K562 (cell line): ENCODE data around the gene TREM1. TPM values are rescaled to one million over a fixed set of nuclear protein-coding genes. Genes with fewer than 3 reads are reported as not detected.

Experiments
- ATAC-seq: fragments of 200-7000 bp; cut with Tn5 transposase; 3 replicates; pipeline ENCODE4 v1.9.1; 2020; ENCODE audit warnings: moderate library complexity
- BruUV-seq: library from RNA; stranded (reverse); fragments of 400-500 nt; replicated peaks from 2 replicates; lab custom pipeline; 2021; lab: Mats Ljungman, UMichigan
- CTCF ChIA-PET: fragments of 300-600 bp; formaldehyde crosslinking; extraction: SDS; loops from one replicate; lab custom pipeline; 2021; ENCODE audit warnings: low intra/inter-chr PET ratio; lab: Yijun Ruan, JAX
- POLR2A ChIA-PET: fragments of 300-600, 350-650 bp; sonication (Branson Sonifier 250); formaldehyde crosslinking; extraction: SDS; loops from one replicate; lab custom pipeline; 2021; ENCODE audit warnings: antibody characterized with exemption, inconsistent platforms; lab: Yijun Ruan, JAX
- DNase-seq, 4 experiments: peaks; one replicate each; pipeline versions ENCODE4 v3.0.0 to v3.0.0-alpha.2; 2011 to 2018; ENCODE audit warnings: low spot score in 3 of 4, mixed read lengths in 3 of 4; ENCODE audit errors: extremely low read depth in 1 of 4
- FAIRE-seq: peaks from 2 replicates; lab custom pipeline; 2011; peaks lifted over from hg19 to GRCh38; lab: Jason Lieb, UNC
- H2AFZ ChIP-seq: 2 replicates; pipeline ENCODE4 v1.6.0; 2011; ENCODE audit warnings: low read depth, low read length, control low read depth, inconsistent platforms
- H3K27ac ChIP-seq: fragments of 200-600 bp; 3 replicates; pipeline ENCODE4 v1.8.0; 2011; ENCODE audit warnings: low read depth, mild to moderate bottlenecking, control low read depth, inconsistent platforms, low read length, moderate library complexity, mixed read lengths; ENCODE audit errors: extremely low read depth
- H3K27me3 ChIP-seq, 2 experiments: fragments of 300-600 bp in 1 of 2; 2 replicates in 1 of 2; 3 replicates in 1 of 2; pipeline versions ENCODE4 v1.6.0 to v1.8.0; 2011; ENCODE audit warnings: inconsistent platforms in 2 of 2, low read length in 2 of 2, mild to moderate bottlenecking in 1 of 2, mixed read lengths in 1 of 2, moderate library complexity in 1 of 2; ENCODE audit not compliant: control insufficient read depth in 2 of 2, insufficient read depth in 2 of 2
- H3K36me3 ChIP-seq: fragments of 300-600 bp; 3 replicates; pipeline ENCODE4 v1.8.0; 2011; ENCODE audit warnings: mild to moderate bottlenecking, low read length, inconsistent platforms; ENCODE audit not compliant: control insufficient read depth, insufficient read depth
- H3K4me1 ChIP-seq, 2 experiments: fragments of 200-600 bp in 1 of 2; replicated peaks in 1 of 2; 2 replicates in 1 of 2; 3 replicates in 1 of 2; pipeline versions ENCODE4 v1.5.1 to v1.8.0; 2011; ENCODE audit warnings: inconsistent platforms in 2 of 2, low read length in 2 of 2, mild to moderate bottlenecking in 1 of 2, mixed read lengths in 1 of 2, moderate library complexity in 1 of 2; ENCODE audit not compliant: control insufficient read depth in 2 of 2, insufficient read depth in 2 of 2
- H3K4me2 ChIP-seq: 2 replicates; pipeline ENCODE4 v1.6.1; 2011; ENCODE audit warnings: low read length, control low read depth, inconsistent platforms, mixed read lengths; ENCODE audit not compliant: insufficient read depth
- H3K4me3 ChIP-seq: fragments of 200-600 bp; sonication (generic), shearing (Covaris generic); 2 replicates; pipeline ENCODE4 v1.5.1; 2016; ENCODE audit warnings: control low read depth, inconsistent platforms
- H3K79me2 ChIP-seq: fragments of 200-600 bp; 3 replicates; pipeline ENCODE4 v1.8.0; 2011; ENCODE audit warnings: low read length, inconsistent platforms; ENCODE audit not compliant: control insufficient read depth, insufficient read depth
- H3K9ac ChIP-seq, 2 experiments: 2 replicates each; pipeline versions ENCODE4 v1.6.0 to v1.6.1; 2011; ENCODE audit warnings: low read depth in 2 of 2, low read length in 2 of 2, control low read depth in 1 of 2, inconsistent platforms in 1 of 2, mild to moderate bottlenecking in 1 of 2, mixed read lengths in 1 of 2; ENCODE audit not compliant: insufficient read depth in 1 of 2
- H3K9me1 ChIP-seq: one replicate; pipeline ENCODE4 v1.6.0; 2011; ENCODE audit warnings: inconsistent platforms, mild to moderate bottlenecking, low read length, moderate library complexity; ENCODE audit not compliant: control insufficient read depth, insufficient read depth
- H3K9me3 ChIP-seq: replicated peaks from 2 replicates; pipeline ENCODE4 v1.5.1; 2011; ENCODE audit warnings: low read depth, low read length, inconsistent platforms; ENCODE audit not compliant: control insufficient read depth, insufficient read depth
- H4K20me1 ChIP-seq: replicated peaks from 2 replicates; pipeline ENCODE4 v1.6.1; 2011; ENCODE audit warnings: low read length, inconsistent platforms, mixed read lengths; ENCODE audit not compliant: control insufficient read depth, insufficient read depth
- ATF1 ChIP-seq, 2 experiments: fragments of 450-650 bp in 1 of 2; IDR thresholded peaks; 2 replicates each; pipeline ENCODE4 v1.6.1; 2016; ENCODE audit warnings: missing compliant biosample characterization in 1 of 2, missing genetic modification characterization in 1 of 2
- BCL6 ChIP-seq: fragments of 250-450 bp; sonication (Bioruptor Pico); IDR thresholded peaks from 2 replicates; pipeline ENCODE4 v1.4.0; 2020
- CBX8 ChIP-seq: fragments of 200-600 bp; sonication (generic); IDR thresholded peaks from 2 replicates; pipeline ENCODE4 v1.6.1; 2012; ENCODE audit warnings: borderline replicate concordance, mixed run types, low read depth, mild to moderate bottlenecking, moderate library complexity, mixed read lengths, low read length, control low read depth, inconsistent platforms; ENCODE audit not compliant: poor library complexity, severe bottlenecking; ENCODE audit errors: extremely low read depth
- MXD1 ChIP-seq: fragments of 250-450 bp; sonication (Bioruptor Pico); IDR thresholded peaks from 2 replicates; pipeline ENCODE4 v1.8.0; 2021; ENCODE audit warnings: borderline replicate concordance, mild to moderate bottlenecking, moderate library complexity; ENCODE audit not compliant: poor library complexity, severe bottlenecking
- SRSF7 ChIP-seq: fragments of 200-400 bp; formaldehyde crosslinking; optimal IDR thresholded peaks from 2 replicates; pipeline ENCODE3; 2017; ENCODE audit warnings: mild to moderate bottlenecking, low read depth, low read length
- ZNF696 ChIP-seq: fragments of 250-450 bp; sonication (Bioruptor Pico); conservative IDR thresholded peaks from 2 replicates; pipeline ENCODE4 v1.4.0; 2020; ENCODE audit warnings: mild to moderate bottlenecking, moderate library complexity
- WGBS: fragments of 100-300 bp; shearing (Covaris generic); methylation state at CpG from one replicate; pipeline ENCODE4 v1.1.6; 2016; ENCODE audit warnings: low coverage, mixed read lengths; ENCODE audit not compliant: insufficient coverage; ENCODE audit errors: missing lambda C conversion rate; 5-methylcytosine and 5-hydroxymethylcytosine counted together
- in situ Hi-C: fragments of 300-500 bp; cut with MboI; formaldehyde crosslinking; loops from 4 replicates; pipeline ENCODE4 v1.15.0; 2018; ENCODE audit warnings: inconsistent platforms, mixed read lengths
- intact Hi-C: fragments of 100-400 bp; cut with micrococcal nuclease; formaldehyde crosslinking; loops from 2 replicates; pipeline ENCODE4 v1.14.2; 2022
- polyA plus RNA-seq, 8 experiments: library from polyadenylated mRNA; depleted of rRNA in 4 of 8; stranded (reverse) in 5 of 8; unstranded in 3 of 8; fragments of >200 nt; fragmentation: Nextera tagmentation in 2 of 8; fragmentation: Illumina TruSeq in 1 of 8; extraction: Ambion mirVana in 2 of 8; extraction: Trizol in 1 of 8; gene quantifications; 2 replicates each; pipeline versions ENCODE4 v1.2.1 to v1.2.3, GENCODE V29; 2011 to 2014; ENCODE audit warnings: inconsistent platforms in 1 of 8, missing spikeins in 1 of 8
- total RNA-seq, 7 experiments: library from RNA; depleted of rRNA in 6 of 7; stranded (reverse); fragments of >200 nt in 6 of 7; fragmentation: Illumina TruSeq in 2 of 7; extraction: Trizol in 2 of 7; gene quantifications; 2 replicates each; pipeline versions ENCODE4 v1.2.1 to v1.2.3, GENCODE V29; 2011 to 2021; ENCODE audit warnings: low replicate concordance in 1 of 7

The TREM1 gene
- total and polyA plus RNA-seq, 9 of the 15 experiments (the other 6 are each of a cell fraction or from before 2014, with no cell fraction given): not detected

- CTCF ChIA-PET: no interaction called here
- H3K4me3 ChIP-seq: no peak overlapping the region
- no peaks in the 10 kb centered on the region for H3K9me3 ChIP-seq
- BruUV-seq: no TSS peak
- POLR2A ChIA-PET: no interaction called here
- ATAC-seq (no peak), DNase-seq (no peak), FAIRE-seq (no peak)
- no peak overlapping the region for H3K27ac ChIP-seq
- H3K79me2 ChIP-seq: no peaks in the 10 kb centered on the region
- in situ Hi-C loops: no loop called here
- no peaks in the 10 kb centered on the region for H3K36me3 ChIP-seq
- intact Hi-C loops: no loop called here
- TF ChIP-seq CBX8: peak; percentile 85
- TF ChIP-seq BCL6: no peak
- H4K20me1 ChIP-seq: no peaks in the 10 kb centered on the region
- WGBS: 20% methylated on average over 2 of the region's 2 CpGs
- peaks cover under 1 to 11% of the 10 kb centered on the region in 2 experiments; a peak in 3 of 5 replicates for H3K4me1 ChIP-seq
- no peak overlapping the region for H3K4me2 ChIP-seq
- no peak overlapping the region for H2AFZ ChIP-seq
- peaks cover 3 to 20% of the 10 kb centered on the region in 2 experiments; a peak in 2 of 5 replicates for H3K27me3 ChIP-seq
- H3K9ac ChIP-seq: no peak overlapping the region
- no peaks in the 10 kb centered on the region for H3K9me1 ChIP-seq
Observed at GRCh38 chr6:41327177-41327576, 40.7 kb upstream of the TREM1 start.

GRCh38 chr6:41326092-41326491 is 39.6 kb upstream of the TREM1 start:
- Histone ChIP-seq H3K9ac (no peak overlapping the region), H3K36me3 (no peaks in the 10 kb centered on the region), H3K4me3 (no peak overlapping the region), H3K27ac (no peak overlapping the region; the same call in 2 of the 3 replicates), H3K9me1 (no peaks in the 10 kb centered on the region), H3K79me2 (no peaks in the 10 kb centered on the region), H3K4me1 (peaks cover 0 to 11% of the 10 kb centered on the region in 2 experiments; a peak in 3 of 5 replicates), H3K4me2 (peak overlapping the region; percentile 64; the same call in 1 of the 2 replicates), H3K9me3 (no peaks in the 10 kb centered on the region), H3K27me3 (peaks cover 3 to 9% of the 10 kb centered on the region in 2 experiments; a peak in 2 of 5 replicates), H4K20me1 (no peaks in the 10 kb centered on the region), H2AFZ (peak overlapping the region; percentile 70)
- intact Hi-C loops: no loop called here
- FAIRE-seq (no peak), DNase-seq (no peak), ATAC-seq (peak; percentile 47)
- WGBS: 4% methylated on average over 9 of the region's 9 CpGs
- CTCF ChIA-PET: interaction anchor here (0.6 kb wide), 1 partner anchor 430 kb away, joined by 3 read pairs; no protein-coding TSS in a partner anchor
- in situ Hi-C loops: no loop called here
- no TSS peak for BruUV-seq
- POLR2A ChIA-PET: interaction anchor here (0.5 to 1.4 kb wide), 4 partner anchors 12 to 252 kb away, joined by 3 read pairs; no protein-coding TSS in a partner anchor
- no peak for TF ChIP-seq MXD1 (CRISPR knock-in tag)
- no peak for TF ChIP-seq ATF1 (CRISPR knock-in tag; IDR thresholded peaks at IDR 0.05)
- peak; percentile 47; the same call in 1 of the 2 replicates for TF ChIP-seq ATF1 (tag; IDR thresholded peaks at IDR 0.05)
- TF ChIP-seq ZNF696 (CRISPR knock-in tag): no peak
- TF ChIP-seq SRSF7: no peak
